Right lobe of liver (tissue), 4 donors: ENCODE results near the gene CLEC4M.

Experiments used
- POLR2A ChIP-seq: fragments of 450-650 bp; IDR thresholded peaks from one replicate; pipeline ENCODE4 v1.6.1; 2017; ENCODE audit warnings: antibody characterized with exemption, mild to moderate bottlenecking
- TF ChIP-seq, protein P1 (sequence below), 4 donors: fragments of 200-600 bp in 3 of 4; fragments of 450-650 bp in 1 of 4; IDR thresholded peaks; one replicate each; pipeline versions ENCODE4 v1.5.1 to v1.8.0; 2016 to 2022; ENCODE audit warnings: antibody characterized with exemption in 4 of 4, mild to moderate bottlenecking in 2 of 4
- donor health status: DM: no; HTN: no; CAD: no.
- donor health status: DM: no; HTN: no; CAD: no.
- donor health status: DM: no; HTN: yes; CAD: no.

DNA sequence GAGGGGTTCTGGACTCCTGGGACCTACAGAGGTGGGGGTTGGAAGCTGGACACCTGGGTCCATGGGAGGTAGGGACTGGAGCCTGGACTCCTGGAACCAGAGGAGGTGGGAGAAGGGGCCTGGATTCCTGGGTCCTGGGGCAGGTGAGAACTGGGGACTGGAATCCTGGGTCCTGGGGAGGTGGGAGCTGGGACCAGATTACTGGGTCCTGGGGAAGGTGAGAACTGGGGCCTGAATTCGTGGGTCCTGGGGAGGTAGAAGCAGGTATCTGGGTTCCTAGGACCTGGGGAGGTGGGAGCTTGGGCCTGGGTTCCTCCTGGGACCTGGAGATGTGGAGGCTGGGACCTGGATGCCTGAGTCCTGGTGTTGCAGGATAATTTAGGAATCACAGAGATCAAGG lies 653 bp downstream of the CLEC4M start:
- TF ChIP-seq POLR2A, result no peak
- TF ChIP-seq, protein P1, sequence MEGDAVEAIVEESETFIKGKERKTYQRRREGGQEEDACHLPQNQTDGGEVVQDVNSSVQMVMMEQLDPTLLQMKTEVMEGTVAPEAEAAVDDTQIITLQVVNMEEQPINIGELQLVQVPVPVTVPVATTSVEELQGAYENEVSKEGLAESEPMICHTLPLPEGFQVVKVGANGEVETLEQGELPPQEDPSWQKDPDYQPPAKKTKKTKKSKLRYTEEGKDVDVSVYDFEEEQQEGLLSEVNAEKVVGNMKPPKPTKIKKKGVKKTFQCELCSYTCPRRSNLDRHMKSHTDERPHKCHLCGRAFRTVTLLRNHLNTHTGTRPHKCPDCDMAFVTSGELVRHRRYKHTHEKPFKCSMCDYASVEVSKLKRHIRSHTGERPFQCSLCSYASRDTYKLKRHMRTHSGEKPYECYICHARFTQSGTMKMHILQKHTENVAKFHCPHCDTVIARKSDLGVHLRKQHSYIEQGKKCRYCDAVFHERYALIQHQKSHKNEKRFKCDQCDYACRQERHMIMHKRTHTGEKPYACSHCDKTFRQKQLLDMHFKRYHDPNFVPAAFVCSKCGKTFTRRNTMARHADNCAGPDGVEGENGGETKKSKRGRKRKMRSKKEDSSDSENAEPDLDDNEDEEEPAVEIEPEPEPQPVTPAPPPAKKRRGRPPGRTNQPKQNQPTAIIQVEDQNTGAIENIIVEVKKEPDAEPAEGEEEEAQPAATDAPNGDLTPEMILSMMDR (IDR thresholded peaks at IDR 0.05), result no peak
